ENCODE measurements around the gene MYO18B. TPM values are rescaled to one million over a fixed set of nuclear protein-coding genes. Genes with fewer than 3 reads are reported as not detected.

Gene MYO18B
- total RNA-seq, 1 donor from 2014 or later = 0.07 TPM

DNA sequence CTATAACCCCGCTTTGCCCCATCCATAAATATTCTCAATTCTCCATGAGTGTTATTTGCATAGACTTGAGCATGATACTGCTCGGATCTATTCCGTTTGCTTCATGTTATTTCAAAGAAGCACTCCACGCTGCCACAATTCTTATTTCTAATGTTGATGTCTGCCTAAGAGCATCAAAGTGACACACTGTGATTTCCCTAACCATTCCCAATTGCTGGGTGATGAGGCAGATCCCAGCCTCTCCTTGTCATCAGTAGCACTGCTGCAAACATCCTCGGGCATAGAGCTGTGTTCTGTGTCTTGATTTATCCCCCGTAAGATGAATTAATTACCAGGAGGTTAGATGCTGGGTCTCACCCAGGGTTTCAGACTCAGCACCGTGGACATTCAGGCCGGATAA, 249.0 kb downstream of the MYO18B start:
- Mint-ChIP-seq H3K4me3 (no peak overlapping the region), H3K36me3 (no peaks in the 10 kb centered on the region)

DNA sequence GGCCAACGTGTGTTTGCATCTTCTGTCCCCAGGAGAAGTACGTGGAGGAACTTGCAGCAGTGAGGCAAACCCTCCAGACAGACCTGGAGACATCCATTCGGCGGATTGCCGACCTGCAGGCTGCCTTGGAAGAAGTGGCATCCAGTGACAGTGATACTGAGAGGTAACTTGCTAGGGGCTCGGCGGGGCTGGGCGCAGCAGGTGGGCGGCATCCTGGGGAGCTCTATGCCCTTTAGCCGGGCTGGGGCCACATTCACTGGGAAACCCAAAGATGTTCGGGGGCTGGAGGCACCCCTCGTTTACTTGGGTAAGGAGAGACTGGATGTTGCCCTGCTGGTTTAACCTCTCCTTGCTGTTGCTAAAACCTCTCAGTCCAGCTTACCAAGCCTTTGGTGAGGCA, 250.3 kb downstream of the MYO18B start:
- H3K27ac Mint-ChIP-seq = no peak overlapping the region
- H3K9me3 Mint-ChIP-seq = no peaks in the 10 kb centered on the region
- no peak overlapping the region for H3K4me3 Mint-ChIP-seq
- no peak for DNase-seq (ENCODE audit: low spot score in 2 of 2, unreplicated experiment in 2 of 2)
- H3K4me1 Mint-ChIP-seq = no peaks in the 10 kb centered on the region
- TF ChIP-seq, protein P1, sequence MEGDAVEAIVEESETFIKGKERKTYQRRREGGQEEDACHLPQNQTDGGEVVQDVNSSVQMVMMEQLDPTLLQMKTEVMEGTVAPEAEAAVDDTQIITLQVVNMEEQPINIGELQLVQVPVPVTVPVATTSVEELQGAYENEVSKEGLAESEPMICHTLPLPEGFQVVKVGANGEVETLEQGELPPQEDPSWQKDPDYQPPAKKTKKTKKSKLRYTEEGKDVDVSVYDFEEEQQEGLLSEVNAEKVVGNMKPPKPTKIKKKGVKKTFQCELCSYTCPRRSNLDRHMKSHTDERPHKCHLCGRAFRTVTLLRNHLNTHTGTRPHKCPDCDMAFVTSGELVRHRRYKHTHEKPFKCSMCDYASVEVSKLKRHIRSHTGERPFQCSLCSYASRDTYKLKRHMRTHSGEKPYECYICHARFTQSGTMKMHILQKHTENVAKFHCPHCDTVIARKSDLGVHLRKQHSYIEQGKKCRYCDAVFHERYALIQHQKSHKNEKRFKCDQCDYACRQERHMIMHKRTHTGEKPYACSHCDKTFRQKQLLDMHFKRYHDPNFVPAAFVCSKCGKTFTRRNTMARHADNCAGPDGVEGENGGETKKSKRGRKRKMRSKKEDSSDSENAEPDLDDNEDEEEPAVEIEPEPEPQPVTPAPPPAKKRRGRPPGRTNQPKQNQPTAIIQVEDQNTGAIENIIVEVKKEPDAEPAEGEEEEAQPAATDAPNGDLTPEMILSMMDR (IDR thresholded peaks at IDR 0.05; ENCODE audit: unreplicated experiment) = no peak
- H3K36me3 Mint-ChIP-seq = no peaks in the 10 kb centered on the region
- H3K27me3 Mint-ChIP-seq (ENCODE audit: low read depth) = peaks cover 37% of the 10 kb centered on the region

More for the DNA sequence above, 249.0 kb downstream of the MYO18B start:
- no peak overlapping the region for H3K27ac Mint-ChIP-seq
- H3K9me3 Mint-ChIP-seq = no peaks in the 10 kb centered on the region
- peaks cover 37% of the 10 kb centered on the region for H3K27me3 Mint-ChIP-seq (ENCODE audit: low read depth)
- H3K4me1 Mint-ChIP-seq = no peaks in the 10 kb centered on the region
- TF ChIP-seq, protein P1 (IDR thresholded peaks at IDR 0.05; ENCODE audit: unreplicated experiment) = no peak
- no peak for DNase-seq (ENCODE audit: low spot score in 2 of 2, unreplicated experiment in 2 of 2)

DNA sequence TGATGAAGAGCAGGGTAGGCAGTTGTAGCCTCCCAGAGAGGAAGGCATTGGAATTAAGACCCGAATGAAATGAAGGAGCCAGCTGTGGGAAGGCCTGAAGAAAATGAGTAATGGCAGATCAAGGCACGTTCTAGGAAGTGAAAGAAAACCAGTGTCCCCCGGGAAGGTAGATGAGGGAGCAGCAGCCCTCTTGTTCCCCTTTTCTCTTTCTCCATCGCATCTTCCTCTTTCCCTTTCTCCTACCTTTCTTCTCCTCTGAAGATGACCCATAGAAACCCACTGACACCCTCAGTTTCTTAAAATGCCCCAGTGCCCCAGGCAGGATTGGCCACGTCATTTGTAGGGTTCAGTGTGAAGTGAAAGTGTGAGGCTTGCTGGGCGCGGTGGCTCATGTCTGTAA, 254.7 kb downstream of the MYO18B start:
- Mint-ChIP-seq H3K4me3 (no peak overlapping the region), H3K4me1 (no peaks in the 10 kb centered on the region), H3K36me3 (no peaks in the 10 kb centered on the region), H3K27me3 (ENCODE audit: low read depth) (peaks cover 33% of the 10 kb centered on the region), H3K27ac (no peak overlapping the region), H3K9me3 (no peaks in the 10 kb centered on the region)
- no peak for DNase-seq (ENCODE audit: low spot score in 2 of 2, unreplicated experiment in 2 of 2)
- TF ChIP-seq, protein P1 (IDR thresholded peaks at IDR 0.05; ENCODE audit: unreplicated experiment) = no peak

DNA sequence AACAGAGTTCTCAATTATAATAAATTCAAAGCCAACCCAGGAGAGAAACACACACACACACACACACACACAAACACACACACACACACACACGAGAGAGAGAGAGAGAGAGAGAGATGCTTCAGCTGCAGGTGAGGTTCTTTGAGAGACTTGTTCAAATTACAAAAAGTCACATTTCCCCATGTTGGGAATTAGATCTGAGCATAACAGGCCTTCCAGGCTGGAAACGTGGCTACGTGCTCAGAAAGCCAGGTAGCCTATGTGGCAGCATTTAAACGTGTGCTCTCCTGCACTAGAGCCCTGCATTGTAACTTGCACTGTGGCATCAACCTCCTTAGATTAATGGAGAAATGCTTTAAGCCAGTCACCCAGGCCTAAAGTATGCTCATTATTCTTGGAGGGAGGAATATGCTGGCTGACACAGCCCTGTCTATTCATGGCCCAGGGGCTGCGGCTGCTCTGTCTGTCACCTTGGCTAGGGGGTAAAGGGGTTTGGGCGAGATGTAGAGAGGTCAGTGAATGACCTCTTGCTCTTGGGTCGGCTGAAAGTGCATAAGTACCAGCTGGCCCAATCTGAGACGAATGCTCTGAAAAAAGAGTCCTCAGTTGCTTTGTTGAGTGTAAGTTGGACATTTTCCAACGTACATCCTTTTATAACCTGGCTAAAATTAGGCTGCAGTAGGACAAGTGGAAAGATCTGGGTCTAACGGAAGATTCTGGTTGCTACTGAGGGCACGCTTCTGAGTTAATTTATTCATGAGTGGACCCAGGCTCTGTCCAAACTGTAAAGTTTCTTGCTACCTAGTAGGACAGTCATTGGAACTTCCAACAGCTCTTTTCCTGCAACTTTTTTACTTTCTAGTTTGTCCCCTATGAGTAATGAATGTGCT, 256.1 kb downstream of the MYO18B start:
- Mint-ChIP-seq H3K9me3 (no peaks in the 10 kb centered on the region), H3K36me3 (no peaks in the 10 kb centered on the region), H3K27me3 (ENCODE audit: low read depth) (peaks cover 39% of the 10 kb centered on the region), H3K27ac (no peak overlapping the region), H3K4me3 (no peak overlapping the region), H3K4me1 (no peaks in the 10 kb centered on the region)
- TF ChIP-seq, protein P1 (IDR thresholded peaks at IDR 0.05; ENCODE audit: unreplicated experiment) = no peak
- no peak for DNase-seq (ENCODE audit: low spot score in 2 of 2, unreplicated experiment in 2 of 2)

DNA sequence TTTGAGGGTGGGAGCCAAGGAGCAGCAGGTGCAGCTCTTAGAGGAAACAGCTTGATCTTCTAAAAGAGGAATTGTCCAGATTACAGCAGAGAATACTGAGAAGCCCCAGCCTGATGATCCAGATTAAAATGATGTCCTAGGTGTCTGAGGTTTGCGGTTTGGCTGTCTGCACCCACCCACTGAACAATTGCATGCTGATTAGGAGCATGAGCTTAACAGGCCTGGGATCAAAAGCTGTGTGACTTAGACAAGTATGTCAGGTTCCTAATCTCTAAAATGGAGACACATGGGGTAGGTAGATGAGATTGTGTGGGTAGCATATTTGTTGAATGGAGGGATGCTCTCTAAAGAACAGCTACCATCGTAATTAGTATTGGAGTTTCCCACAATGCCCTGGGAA, 260.5 kb downstream of the MYO18B start:
- Mint-ChIP-seq H3K4me3 (no peak overlapping the region), H3K9me3 (no peaks in the 10 kb centered on the region), H3K27me3 (ENCODE audit: low read depth) (peaks cover 34% of the 10 kb centered on the region), H3K4me1 (no peaks in the 10 kb centered on the region), H3K36me3 (no peaks in the 10 kb centered on the region), H3K27ac (no peak overlapping the region)
- TF ChIP-seq, protein P1 (IDR thresholded peaks at IDR 0.05; ENCODE audit: unreplicated experiment) = no peak
- DNase-seq (ENCODE audit: low spot score in 2 of 2, unreplicated experiment in 2 of 2) = no peak

Data from mesothelial cell of epicardium (in vitro differentiated cells).